C4-2B (cell line): ENCODE measurements around the gene MSL3B.

ENCODE experiments used
- H3K27ac ChIP-seq: fragments of 450-650 bp; 2 replicates; pipeline ENCODE4 v1.5.1; 2017
- ZFX ChIP-seq: fragments of 450-650 bp; IDR thresholded peaks from 2 replicates; pipeline ENCODE4 v1.6.1; 2017
- TF ChIP-seq, protein P1 (sequence below): fragments of 450-650 bp; conservative IDR thresholded peaks from 2 replicates; pipeline ENCODE4 v1.5.1; 2017; ENCODE audit warnings: mild to moderate bottlenecking

Gene MSL3B

DNA sequence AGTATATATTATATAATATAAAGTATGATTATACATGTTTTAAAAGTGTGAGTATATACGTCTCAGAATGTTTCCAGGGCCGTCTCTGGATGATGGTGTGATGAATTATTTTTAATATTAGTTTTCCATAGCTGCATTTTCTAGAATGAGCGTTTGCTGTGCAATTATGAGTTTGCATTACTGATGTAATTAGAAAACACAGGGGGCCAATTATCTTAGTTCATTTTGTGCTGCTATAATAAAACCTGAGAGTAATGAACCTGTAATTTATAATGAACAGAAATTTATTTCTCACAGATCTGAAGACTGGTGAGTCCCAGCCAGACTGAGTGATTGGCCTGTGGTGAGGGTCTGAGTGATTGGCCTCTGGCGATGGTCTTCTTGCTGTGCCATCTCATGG is 9.9 kb downstream of the MSL3B start:
- no peak for TF ChIP-seq ZFX
- TF ChIP-seq, protein P1, sequence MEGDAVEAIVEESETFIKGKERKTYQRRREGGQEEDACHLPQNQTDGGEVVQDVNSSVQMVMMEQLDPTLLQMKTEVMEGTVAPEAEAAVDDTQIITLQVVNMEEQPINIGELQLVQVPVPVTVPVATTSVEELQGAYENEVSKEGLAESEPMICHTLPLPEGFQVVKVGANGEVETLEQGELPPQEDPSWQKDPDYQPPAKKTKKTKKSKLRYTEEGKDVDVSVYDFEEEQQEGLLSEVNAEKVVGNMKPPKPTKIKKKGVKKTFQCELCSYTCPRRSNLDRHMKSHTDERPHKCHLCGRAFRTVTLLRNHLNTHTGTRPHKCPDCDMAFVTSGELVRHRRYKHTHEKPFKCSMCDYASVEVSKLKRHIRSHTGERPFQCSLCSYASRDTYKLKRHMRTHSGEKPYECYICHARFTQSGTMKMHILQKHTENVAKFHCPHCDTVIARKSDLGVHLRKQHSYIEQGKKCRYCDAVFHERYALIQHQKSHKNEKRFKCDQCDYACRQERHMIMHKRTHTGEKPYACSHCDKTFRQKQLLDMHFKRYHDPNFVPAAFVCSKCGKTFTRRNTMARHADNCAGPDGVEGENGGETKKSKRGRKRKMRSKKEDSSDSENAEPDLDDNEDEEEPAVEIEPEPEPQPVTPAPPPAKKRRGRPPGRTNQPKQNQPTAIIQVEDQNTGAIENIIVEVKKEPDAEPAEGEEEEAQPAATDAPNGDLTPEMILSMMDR: no peak
- H3K27ac ChIP-seq: no peak overlapping the region

DNA sequence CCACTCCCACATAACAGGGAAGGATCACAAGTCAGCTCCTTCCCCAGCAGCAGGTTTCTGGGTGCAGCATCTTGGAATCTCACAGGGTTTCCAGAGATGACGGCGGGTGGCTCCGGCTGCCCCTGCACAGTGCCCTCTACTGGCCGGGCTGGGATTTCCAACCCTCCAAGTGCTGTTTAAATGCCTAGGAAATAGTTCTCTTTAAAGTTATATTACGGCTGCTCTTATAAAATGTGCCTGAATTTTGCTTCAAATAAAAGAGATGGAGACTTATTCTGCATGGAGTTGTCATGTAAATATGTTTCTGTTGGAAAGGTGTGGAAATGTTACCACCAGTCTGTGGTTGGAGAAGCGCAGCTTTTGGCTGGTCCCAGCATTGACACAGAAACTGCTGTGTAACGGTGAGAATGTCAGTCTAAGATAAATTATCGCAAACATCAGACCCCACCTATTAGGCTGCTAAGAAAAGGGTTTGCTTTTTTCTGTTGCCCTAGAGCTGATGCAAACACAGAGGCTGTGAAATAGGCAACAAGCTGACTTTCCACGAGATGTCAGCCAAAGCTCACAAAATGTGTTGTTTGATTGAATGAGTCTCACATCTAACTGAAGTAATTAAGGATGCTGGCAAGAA is 10.6 kb downstream of the MSL3B start:
- TF ChIP-seq, protein P1: peak; percentile 91
- no peak for TF ChIP-seq ZFX
- no peak overlapping the region for H3K27ac ChIP-seq

DNA sequence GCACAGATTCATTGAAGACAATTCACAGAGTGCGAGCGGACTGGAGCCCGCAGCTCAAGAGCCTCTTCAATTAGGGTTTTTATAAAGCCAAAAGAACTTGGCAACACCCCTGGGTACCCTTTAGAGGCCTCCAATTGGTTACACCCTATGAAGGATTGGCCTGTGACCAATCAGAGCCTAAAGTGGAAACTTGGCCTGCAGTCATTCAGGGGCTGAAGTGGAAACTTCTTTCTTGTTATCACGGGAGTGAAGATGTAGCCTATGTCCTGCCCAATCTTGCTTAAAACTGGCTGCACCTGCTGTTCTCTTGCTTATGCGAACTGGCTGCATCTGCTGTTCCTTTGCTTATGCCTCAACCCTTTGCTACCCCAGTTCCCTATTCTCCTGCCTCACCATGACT is 12.0 kb downstream of the MSL3B start:
- peak overlapping the region; percentile 93; the same call in 1 of the 2 replicates for H3K27ac ChIP-seq
- no peak for TF ChIP-seq ZFX
- TF ChIP-seq, protein P1: no peak

DNA sequence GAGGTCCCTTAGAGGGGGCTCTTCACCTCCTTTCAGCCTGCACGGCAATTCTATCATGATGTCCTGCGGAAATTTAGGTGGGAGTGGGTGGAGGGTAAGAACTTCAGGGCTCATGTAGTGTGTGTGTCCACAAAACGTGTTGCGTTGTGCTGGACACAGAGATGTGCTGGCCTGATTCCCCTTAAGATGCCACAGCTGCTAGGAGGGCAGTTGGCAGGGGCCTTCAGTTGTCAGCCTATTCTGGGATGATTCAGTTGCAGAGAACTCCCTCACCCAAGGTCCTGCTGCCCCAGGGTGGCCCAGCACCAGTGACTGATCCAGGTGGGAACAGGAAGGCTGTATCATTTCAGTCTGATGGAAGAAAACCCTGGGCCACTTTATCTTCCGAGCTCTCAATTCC is 12.8 kb downstream of the MSL3B start:
- TF ChIP-seq, protein P1: no peak
- no peak for TF ChIP-seq ZFX

DNA sequence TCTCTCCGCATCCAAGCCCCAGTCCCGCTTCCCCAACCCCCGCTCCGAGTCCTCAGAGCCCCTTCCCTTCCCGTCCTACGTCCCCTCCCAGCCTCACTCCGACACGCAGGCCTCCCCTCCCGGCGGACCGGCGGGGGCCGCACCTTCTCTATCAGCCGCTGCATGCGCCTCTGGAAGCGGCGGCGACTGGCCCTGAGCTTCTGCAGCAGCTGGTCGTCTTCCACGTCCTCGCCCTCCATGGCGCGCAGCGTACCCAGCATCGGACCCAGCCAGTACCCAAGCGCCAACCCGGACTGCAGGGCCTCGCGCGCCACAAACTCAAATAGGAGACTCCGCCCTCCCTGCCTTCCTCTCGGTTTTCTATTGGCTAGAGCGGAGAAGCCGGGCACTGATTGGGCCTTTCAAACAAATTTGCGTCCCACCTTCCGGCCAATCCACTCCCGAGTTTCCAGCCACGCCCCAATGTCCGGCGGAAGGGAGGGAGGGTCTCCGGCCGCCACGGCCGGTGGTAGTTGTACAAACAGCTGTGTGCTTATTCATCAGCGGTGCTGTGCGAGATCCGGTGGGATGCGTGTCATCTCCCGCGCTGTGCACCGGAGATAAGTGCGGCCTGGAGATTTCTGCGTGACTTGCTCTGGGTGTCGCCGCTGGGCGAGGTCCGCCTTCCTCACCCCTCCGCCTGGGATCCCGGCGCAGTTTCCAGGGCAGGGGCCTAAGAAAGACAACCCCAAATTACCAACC is 13.8 kb downstream of the MSL3B start, which contains the start of gene HJURP:
HJURP (minus strand) TSS at position 295 of the 741 bp plus-strand sequence; CDS start at position 260, 35 bp downstream.
- H3K27ac ChIP-seq: peak within 1 kb of the TSS; percentile 93
- TF ChIP-seq ZFX: peak; percentile 65; the same call in 1 of the 2 replicates
- TF ChIP-seq, protein P1: no peak

More for the DNA sequence above, 12.8 kb downstream of the MSL3B start:
- H3K27ac ChIP-seq: peak overlapping the region; percentile 93

DNA sequence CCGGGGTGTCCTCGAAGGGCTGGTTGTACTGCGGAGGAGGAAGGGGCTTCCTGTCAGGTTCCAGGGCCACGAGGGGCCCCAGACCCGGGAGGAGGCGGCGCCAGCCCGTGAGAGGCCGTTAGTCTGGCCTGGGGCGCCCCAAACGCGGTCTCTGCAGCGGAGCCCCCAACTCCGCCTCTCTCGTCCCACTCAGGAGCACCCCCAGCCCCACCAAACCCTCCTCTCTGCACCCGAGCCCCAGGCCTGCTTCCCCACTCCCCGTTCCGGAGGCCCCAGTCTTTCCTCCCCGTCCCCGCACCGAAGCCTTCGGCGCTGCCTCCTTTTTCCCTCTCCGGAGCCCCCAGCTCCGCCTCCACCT is 14.3 kb downstream of the MSL3B start:
- no peak for TF ChIP-seq ZFX
- TF ChIP-seq, protein P1: no peak
- peak overlapping the region; percentile 93 for H3K27ac ChIP-seq

DNA sequence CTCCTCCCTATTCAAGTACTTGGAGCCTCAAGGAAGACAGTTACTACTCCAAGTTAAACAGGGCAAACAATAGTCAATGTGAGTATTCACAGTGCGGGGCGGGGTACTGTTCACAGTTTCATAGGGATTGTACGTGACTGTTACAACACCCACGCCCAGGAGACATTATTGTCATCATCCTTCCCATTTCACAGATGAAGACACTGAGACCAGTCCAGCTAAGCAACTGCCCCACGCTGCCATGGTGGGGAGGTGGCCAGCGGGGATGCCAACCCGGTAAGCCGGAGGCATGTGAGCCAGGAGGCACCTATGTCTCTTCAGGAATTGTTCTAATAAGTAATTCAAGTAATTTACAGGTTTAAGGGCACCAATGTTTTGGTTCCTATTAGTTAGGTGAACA is 14.8 kb downstream of the MSL3B start:
- peak overlapping the region; percentile 93 for H3K27ac ChIP-seq
- TF ChIP-seq, protein P1: no peak
- no peak for TF ChIP-seq ZFX
